PFSK-1 (cell line): ENCODE data around the gene VPS13A.

ENCODE experiments used
- POLR2AphosphoS5 ChIP-seq: IDR thresholded peaks from 2 replicates; pipeline ENCODE4 v1.6.1; 2012; ENCODE audit warnings: low read depth, mild to moderate bottlenecking, control low read depth, low read length, moderate library complexity
- REST ChIP-seq, 2 experiments: IDR thresholded peaks; 2 replicates each; pipeline versions ENCODE4 v1.6.1 to v1.8.0; 2011 to 2012; ENCODE audit warnings: low read depth in 2 of 2, low read length in 2 of 2, control low read depth in 1 of 2, inconsistent platforms in 1 of 2, mild to moderate bottlenecking in 1 of 2, moderate library complexity in 1 of 2; ENCODE audit not compliant: insufficient read depth in 1 of 2
- SIN3A ChIP-seq: IDR thresholded peaks from 2 replicates; pipeline ENCODE4 v1.6.1; 2012; ENCODE audit warnings: mild to moderate bottlenecking, low read length, moderate library complexity, borderline replicate concordance; ENCODE audit not compliant: insufficient read depth
- TAF1 ChIP-seq: IDR thresholded peaks from 2 replicates; pipeline ENCODE4 v1.6.1; 2012; ENCODE audit warnings: low read length, control low read depth, borderline replicate concordance; ENCODE audit not compliant: insufficient read depth

- TF ChIP-seq SIN3A (no peak), REST (IDR thresholded peaks at IDR 0.05; ENCODE audit: insufficient read depth in 1 of 2, low read depth in 2 of 2, low read length in 2 of 2) (no peak), TAF1 (no peak), POLR2AphosphoS5 (no peak)
Measured at GRCh38 chr9:77284616-77285015, 107.3 kb downstream of the VPS13A start.
